ENCODE measurements around the gene ENDOV. TPM values are rescaled to one million over a fixed set of nuclear protein-coding genes. Genes with fewer than 3 reads are reported as not detected.

ENDOV gene
- total and polyA plus RNA-seq, 2 of the 13 experiments (the other 11 are each of a cell fraction or from before 2014, with no cell fraction given): 15.1 to 17.1 TPM

DNA sequence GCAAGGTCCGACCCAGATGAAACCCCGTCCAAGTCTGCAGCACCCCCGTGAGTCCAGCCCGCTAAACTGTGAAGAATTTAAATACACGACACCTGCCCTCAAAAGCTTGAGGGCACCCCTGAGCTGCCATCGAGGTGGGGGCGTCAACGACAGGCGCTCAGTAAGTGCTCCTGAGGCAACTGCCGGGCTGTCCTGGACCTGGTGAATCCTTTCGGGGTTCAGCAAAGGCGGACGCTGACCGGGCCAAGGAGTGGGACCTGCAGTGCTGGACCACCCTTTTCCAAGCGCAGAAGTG is 512 bp upstream of the ENDOV start:
- intact Hi-C loops (cut with micrococcal nuclease; ENCODE audit: unreplicated experiment): no loop called here
- Histone ChIP-seq H3K4me1 (ENCODE audit: insufficient read depth, low read length) (peaks cover 41% of the 10 kb centered on the region), H3K27me3 (ENCODE audit: control insufficient read depth in 1 of 2, insufficient read depth in 2 of 2, low read length in 2 of 2) (peaks cover 0 to 2% of the 10 kb centered on the region in 2 experiments; a peak in 3 of 5 replicates), H3K27ac (ENCODE audit: extremely low read length, insufficient read depth, low read length) (peak overlapping the region; percentile 89), H4K20me1 (ENCODE audit: insufficient read depth, low read length) (no peaks in the 10 kb centered on the region; the same call in 1 of the 2 replicates), H2AFZ (ENCODE audit: low read length) (no peak overlapping the region), H3K9ac (ENCODE audit: insufficient read depth, low read depth, low read length) (peak overlapping the region; percentile 92), H3K9me3 (ENCODE audit: low read length) (no peaks in the 10 kb centered on the region), H3K79me2 (ENCODE audit: insufficient read depth, low read length) (peaks cover 7% of the 10 kb centered on the region), H3K36me3 (replicated peaks in 1 of 2; ENCODE audit: control insufficient read depth in 1 of 2, insufficient read depth in 2 of 2, low read length in 2 of 2) (peaks cover 5 to 15% of the 10 kb centered on the region in 2 experiments; a peak in 2 of 5 replicates), H3K4me3 (replicated peaks in 1 of 3; ENCODE audit: insufficient read depth in 1 of 3, low read depth in 2 of 3, low read length in 3 of 3) (peak overlapping the region; percentile 72 to 99 (median 90)), H3K4me2 (ENCODE audit: low read depth, low read length) (peak overlapping the region; percentile 93)
- ATAC-seq: no peak; the same call in 2 of the 3 replicates
- CTCF ChIA-PET (ENCODE audit: low intra/inter-chr PET ratio, low total read pairs): no interaction called here
- no TSS peak for BruUV-seq (replicated peaks)
- FAIRE-seq: no peak
- peak; percentile 20 for DNase-seq (ENCODE audit: low spot score)
- in situ Hi-C loops (cut with HindIII; ENCODE audit: extremely low pct_ligation_motif_present, low pct_unique_long_range_greater_than_20kb): no loop called here
- WGBS (ENCODE audit: low lambda C conversion rate): 0% methylated on average over 8 of the region's 15 CpGs
- POLR2A ChIA-PET: interaction anchor here (2.7 kb wide), 1 partner anchor 40 kb away, joined by 10 read pairs; no protein-coding TSS in a partner anchor
- TF ChIP-seq CENPT (CRISPR knock-in tag; IDR thresholded peaks at IDR 0.05; ENCODE audit: low read depth) (0 out of 2 replicates have a peak, but pooled peaks have one; percentile 59), ZNF775 (CRISPR knock-in tag; IDR thresholded peaks at IDR 0.05; ENCODE audit: borderline replicate concordance) (no peak), ZBTB7A (CRISPR knock-in tag; IDR thresholded peaks at IDR 0.05) (0 out of 2 replicates have a peak, but pooled peaks have one; percentile 14), ZNF329 (CRISPR knock-in tag; IDR thresholded peaks at IDR 0.05; ENCODE audit: low read depth) (no peak), MEIS2 (CRISPR knock-in tag; IDR thresholded peaks at IDR 0.05) (0 out of 2 replicates have a peak, but pooled peaks have one; percentile 38), ZNF138 (CRISPR knock-in tag; IDR thresholded peaks at IDR 0.05; ENCODE audit: low read depth) (peak; percentile 34; the same call in 1 of the 2 replicates), ZNF232 (CRISPR knock-in tag; IDR thresholded peaks at IDR 0.05; ENCODE audit: borderline replicate concordance) (0 out of 2 replicates have a peak, but pooled peaks have one; percentile 43)
- TF ChIP-seq, protein P1, sequence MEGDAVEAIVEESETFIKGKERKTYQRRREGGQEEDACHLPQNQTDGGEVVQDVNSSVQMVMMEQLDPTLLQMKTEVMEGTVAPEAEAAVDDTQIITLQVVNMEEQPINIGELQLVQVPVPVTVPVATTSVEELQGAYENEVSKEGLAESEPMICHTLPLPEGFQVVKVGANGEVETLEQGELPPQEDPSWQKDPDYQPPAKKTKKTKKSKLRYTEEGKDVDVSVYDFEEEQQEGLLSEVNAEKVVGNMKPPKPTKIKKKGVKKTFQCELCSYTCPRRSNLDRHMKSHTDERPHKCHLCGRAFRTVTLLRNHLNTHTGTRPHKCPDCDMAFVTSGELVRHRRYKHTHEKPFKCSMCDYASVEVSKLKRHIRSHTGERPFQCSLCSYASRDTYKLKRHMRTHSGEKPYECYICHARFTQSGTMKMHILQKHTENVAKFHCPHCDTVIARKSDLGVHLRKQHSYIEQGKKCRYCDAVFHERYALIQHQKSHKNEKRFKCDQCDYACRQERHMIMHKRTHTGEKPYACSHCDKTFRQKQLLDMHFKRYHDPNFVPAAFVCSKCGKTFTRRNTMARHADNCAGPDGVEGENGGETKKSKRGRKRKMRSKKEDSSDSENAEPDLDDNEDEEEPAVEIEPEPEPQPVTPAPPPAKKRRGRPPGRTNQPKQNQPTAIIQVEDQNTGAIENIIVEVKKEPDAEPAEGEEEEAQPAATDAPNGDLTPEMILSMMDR (CRISPR knock-in tag; IDR thresholded peaks at IDR 0.05): peak; percentile 48
- TF ChIP-seq, protein P2, sequence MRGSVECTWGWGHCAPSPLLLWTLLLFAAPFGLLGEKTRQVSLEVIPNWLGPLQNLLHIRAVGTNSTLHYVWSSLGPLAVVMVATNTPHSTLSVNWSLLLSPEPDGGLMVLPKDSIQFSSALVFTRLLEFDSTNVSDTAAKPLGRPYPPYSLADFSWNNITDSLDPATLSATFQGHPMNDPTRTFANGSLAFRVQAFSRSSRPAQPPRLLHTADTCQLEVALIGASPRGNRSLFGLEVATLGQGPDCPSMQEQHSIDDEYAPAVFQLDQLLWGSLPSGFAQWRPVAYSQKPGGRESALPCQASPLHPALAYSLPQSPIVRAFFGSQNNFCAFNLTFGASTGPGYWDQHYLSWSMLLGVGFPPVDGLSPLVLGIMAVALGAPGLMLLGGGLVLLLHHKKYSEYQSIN (CRISPR knock-in tag; IDR thresholded peaks at IDR 0.05; ENCODE audit: borderline replicate concordance): no peak
- TF ChIP-seq, protein P3, sequence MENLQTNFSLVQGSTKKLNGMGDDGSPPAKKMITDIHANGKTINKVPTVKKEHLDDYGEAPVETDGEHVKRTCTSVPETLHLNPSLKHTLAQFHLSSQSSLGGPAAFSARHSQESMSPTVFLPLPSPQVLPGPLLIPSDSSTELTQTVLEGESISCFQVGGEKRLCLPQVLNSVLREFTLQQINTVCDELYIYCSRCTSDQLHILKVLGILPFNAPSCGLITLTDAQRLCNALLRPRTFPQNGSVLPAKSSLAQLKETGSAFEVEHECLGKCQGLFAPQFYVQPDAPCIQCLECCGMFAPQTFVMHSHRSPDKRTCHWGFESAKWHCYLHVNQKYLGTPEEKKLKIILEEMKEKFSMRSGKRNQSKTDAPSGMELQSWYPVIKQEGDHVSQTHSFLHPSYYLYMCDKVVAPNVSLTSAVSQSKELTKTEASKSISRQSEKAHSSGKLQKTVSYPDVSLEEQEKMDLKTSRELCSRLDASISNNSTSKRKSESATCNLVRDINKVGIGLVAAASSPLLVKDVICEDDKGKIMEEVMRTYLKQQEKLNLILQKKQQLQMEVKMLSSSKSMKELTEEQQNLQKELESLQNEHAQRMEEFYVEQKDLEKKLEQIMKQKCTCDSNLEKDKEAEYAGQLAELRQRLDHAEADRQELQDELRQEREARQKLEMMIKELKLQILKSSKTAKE (CRISPR knock-in tag; IDR thresholded peaks at IDR 0.05; ENCODE audit: borderline replicate concordance): peak; percentile 54; the same call in 1 of the 2 replicates
- TF ChIP-seq, protein P4, sequence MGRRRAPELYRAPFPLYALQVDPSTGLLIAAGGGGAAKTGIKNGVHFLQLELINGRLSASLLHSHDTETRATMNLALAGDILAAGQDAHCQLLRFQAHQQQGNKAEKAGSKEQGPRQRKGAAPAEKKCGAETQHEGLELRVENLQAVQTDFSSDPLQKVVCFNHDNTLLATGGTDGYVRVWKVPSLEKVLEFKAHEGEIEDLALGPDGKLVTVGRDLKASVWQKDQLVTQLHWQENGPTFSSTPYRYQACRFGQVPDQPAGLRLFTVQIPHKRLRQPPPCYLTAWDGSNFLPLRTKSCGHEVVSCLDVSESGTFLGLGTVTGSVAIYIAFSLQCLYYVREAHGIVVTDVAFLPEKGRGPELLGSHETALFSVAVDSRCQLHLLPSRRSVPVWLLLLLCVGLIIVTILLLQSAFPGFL (CRISPR knock-in tag; IDR thresholded peaks at IDR 0.05): 0 out of 2 replicates have a peak, but pooled peaks have one; percentile 88
